Measurements from ENCODE around the gene ATXN1L.

- TF ChIP-seq TAF1 (IDR thresholded peaks at IDR 0.05; ENCODE audit: borderline replicate concordance, insufficient read depth, low read length): no peak
- TF ChIP-seq REST (IDR thresholded peaks at IDR 0.05; ENCODE audit: insufficient read depth in 1 of 2, low read depth in 2 of 2, low read length in 2 of 2): no peak
Measured at GRCh38 chr16:71854369-71854948, 8.7 kb downstream of the ATXN1L start.

All from PFSK-1 (cell line).